Measurements from ENCODE around the gene CAPN10. TPM values are rescaled to one million over a fixed set of nuclear protein-coding genes. Genes with fewer than 3 reads are reported as not detected.

Gene CAPN10
- total RNA-seq, 1 donor from 2014 or later = 48.4 TPM

DNA sequence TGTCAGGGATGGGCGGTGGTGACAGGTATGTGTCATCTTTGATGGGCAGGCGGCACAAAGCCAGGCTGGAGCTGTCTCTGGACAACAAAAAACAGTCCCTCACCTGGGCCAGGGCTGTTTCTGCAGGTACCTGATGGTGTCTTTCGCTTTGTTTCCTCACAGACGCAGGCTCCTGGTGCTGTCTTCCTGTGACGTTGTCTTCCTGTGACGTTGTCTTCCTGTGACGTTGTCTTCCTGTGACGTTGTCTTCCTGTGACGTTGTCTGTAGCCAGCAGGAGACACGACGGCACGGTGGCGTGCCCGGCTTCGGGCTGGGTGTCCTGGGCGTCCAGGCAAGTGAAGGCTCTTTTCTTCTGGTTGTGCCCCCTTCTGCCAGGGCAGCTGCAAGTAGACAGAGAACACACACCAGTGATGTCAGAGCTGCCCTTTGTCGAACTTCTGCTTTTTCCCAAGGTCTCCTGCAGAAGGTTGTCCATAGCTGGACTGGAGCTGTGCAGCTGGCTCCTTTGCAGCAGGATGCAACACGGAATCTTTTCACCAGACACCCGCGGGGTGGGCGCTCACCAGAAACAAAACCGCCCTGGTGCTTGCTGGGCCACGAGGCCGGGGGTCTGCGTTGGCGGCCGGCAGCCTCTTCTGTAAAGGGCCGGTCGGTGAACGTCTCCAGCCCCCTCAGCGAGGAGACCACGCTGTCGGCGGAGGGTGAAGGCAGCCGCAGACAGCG lies 59.8 kb downstream of the CAPN10 start:
- H3K27ac Mint-ChIP-seq = no peak overlapping the region
- intact Hi-C loops (cut with micrococcal nuclease) = no loop called here
- no peaks in the 10 kb centered on the region for H3K9me3 Mint-ChIP-seq
- peaks cover 19% of the 10 kb centered on the region for H3K27me3 Mint-ChIP-seq
- H3K4me1 Mint-ChIP-seq = peaks cover 8% of the 10 kb centered on the region
- peak; percentile 67 for DNase-seq
- H3K36me3 Mint-ChIP-seq (ENCODE audit: low read depth) = no peaks in the 10 kb centered on the region
- H3K4me3 Mint-ChIP-seq = peak overlapping the region; percentile 15

DNA sequence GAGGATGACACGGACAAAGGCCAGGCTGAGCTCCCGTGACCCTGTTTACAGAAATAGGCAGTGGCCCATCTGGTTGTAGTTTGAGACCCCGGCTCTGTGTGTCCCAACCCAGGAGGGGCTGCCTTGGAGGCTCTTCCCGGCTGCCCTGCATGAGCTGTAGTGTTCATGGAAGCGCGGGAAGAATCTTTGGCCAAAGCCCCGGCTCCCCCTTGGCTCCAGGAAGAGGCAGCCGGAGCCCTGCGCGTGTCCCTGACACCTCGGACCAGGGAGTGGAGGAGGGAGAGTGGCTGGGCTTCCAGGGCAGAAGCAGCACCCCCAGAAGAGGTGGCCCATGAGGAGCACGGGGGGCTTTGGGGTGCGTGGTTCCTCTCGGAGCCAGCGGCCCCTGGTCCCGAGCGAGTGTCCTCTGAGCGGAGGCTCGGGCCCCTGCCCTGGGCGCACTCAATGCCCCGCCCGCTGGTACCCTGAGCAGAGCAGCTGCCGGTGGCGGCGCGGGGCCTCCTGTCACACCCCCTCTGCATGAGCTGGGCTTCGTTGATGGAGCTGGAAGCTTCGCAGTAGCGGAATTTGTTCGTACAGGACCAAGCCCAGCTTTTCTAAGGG lies 60.5 kb downstream of the CAPN10 start:
- Mint-ChIP-seq H3K36me3 (ENCODE audit: low read depth) (no peaks in the 10 kb centered on the region), H3K4me1 (peaks cover 8% of the 10 kb centered on the region), H3K4me3 (no peak overlapping the region), H3K27ac (no peak overlapping the region), H3K9me3 (no peaks in the 10 kb centered on the region), H3K27me3 (peaks cover 22% of the 10 kb centered on the region)
- no peak for DNase-seq
- intact Hi-C loops (cut with micrococcal nuclease) = no loop called here

DNA sequence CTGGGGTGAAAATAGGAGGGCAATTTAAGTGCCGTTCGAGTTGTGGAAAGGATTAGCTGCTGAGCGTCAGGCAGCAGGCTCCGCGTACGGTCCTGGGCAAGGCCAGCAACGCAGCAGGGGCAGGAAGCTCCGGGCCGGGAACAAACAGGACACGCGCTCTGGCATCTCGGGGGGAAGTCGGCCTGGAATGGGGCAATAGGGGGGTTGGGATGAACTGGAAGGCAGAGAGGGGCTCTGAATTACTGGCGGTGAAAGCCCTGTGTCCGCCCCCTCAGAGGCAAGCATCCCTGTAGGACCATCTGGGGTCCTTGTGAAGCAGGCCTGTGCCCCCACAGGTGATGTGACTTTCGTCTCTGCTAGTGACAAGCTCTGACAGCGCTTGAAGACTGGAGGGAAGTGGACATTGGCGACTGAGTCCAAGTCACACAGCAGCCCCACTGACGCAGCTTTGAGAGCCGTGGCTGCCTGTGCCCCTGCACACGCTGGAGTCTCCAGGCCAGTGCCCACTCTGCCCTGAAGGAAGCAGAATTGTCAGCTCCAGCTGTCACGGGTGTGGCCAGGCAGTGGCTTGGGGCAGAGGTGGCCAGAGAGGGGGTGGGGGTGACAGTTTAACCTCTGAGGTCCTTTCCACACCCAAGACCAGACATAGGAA lies 61.1 kb downstream of the CAPN10 start:
- Mint-ChIP-seq H3K27me3 (peaks cover 24% of the 10 kb centered on the region), H3K4me1 (peaks cover 8% of the 10 kb centered on the region), H3K4me3 (no peak overlapping the region), H3K9me3 (no peaks in the 10 kb centered on the region), H3K36me3 (ENCODE audit: low read depth) (no peaks in the 10 kb centered on the region), H3K27ac (no peak overlapping the region)
- DNase-seq = no peak
- intact Hi-C loops (cut with micrococcal nuclease) = no loop called here

DNA sequence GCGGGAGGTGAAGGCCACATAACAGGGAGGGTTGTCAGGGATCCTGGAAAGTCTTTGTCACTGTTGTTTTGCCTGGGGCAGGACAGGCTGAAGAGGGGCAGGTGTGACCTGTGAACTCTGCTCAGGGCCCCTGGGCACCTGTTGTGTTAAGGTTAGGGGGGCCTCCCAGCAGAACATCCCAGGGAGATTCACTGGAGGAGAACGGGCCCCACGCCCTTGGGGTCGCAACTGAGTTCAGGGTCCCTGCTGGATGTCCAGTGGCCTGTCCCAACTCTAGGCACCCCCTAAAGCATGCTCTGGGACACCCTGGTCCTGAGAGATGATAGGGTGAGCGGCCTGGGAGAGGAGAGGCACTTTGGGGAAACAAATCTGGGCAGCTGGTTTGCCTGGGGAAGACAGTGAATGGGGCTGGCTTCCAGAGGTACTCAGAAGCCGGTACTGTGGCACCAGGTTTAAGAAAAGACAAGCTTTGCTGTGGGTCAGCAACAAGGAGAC lies 61.7 kb downstream of the CAPN10 start:
- peaks cover 8% of the 10 kb centered on the region for H3K4me1 Mint-ChIP-seq
- no peak for DNase-seq
- intact Hi-C loops (cut with micrococcal nuclease) = no loop called here
- H3K27ac Mint-ChIP-seq = no peak overlapping the region
- peaks cover 26% of the 10 kb centered on the region for H3K27me3 Mint-ChIP-seq
- no peaks in the 10 kb centered on the region for H3K9me3 Mint-ChIP-seq
- no peaks in the 10 kb centered on the region for H3K36me3 Mint-ChIP-seq (ENCODE audit: low read depth)
- H3K4me3 Mint-ChIP-seq = no peak overlapping the region

Other genes starting within 250 kb of the CAPN10 start
- 5.9 and 6.6 TPM in 2 replicates for gene GPC1, start 151.1 kb upstream of the CAPN10 start, total RNA-seq
- 24.8 and 26.7 TPM in 2 replicates for gene ANKMY1, start 28.7 kb upstream of the CAPN10 start, total RNA-seq
- gene DUSP28, start 26.4 kb upstream of the CAPN10 start, total RNA-seq = 6.3 and 7.9 TPM in 2 replicates
- gene RNPEPL1, start 18.2 kb upstream of the CAPN10 start, total RNA-seq = 59.1 and 60.7 TPM in 2 replicates
- 7.1 and 8.7 TPM in 2 replicates for gene GPR35, start 38.7 kb downstream of the CAPN10 start, total RNA-seq
- gene AQP12B, start 96.2 kb downstream of the CAPN10 start, total RNA-seq = not detected in 2 replicates
- not detected in 2 replicates for gene AQP12A, start 105.1 kb downstream of the CAPN10 start, total RNA-seq
- 0.37 and 0.47 TPM in 2 replicates for gene KIF1A, start 233.5 kb downstream of the CAPN10 start, total RNA-seq